Measurements from ENCODE around the gene SLBP.
"Not testable (repeated sequence)": the region's sequence is repeated elsewhere in the genome, so short reads cannot be mapped to it uniquely, and the experiment has no call there.

The SLBP gene

GRCh38 chr4:1711055-1711570 is 1.0 kb downstream of the SLBP start:
- DNase-seq (ENCODE audit: low spot score), result no peak

- no peak for DNase-seq (ENCODE audit: low spot score)
Observed at GRCh38 chr4:1708581-1708980, 3.5 kb downstream of the SLBP start.

- DNase-seq (ENCODE audit: low spot score), result no peak
Observed at GRCh38 chr4:1706358-1706757, 5.8 kb downstream of the SLBP start.

- no peak for DNase-seq (ENCODE audit: low spot score)
Observed at GRCh38 chr4:1705732-1706131, 6.4 kb downstream of the SLBP start.

- no peak for DNase-seq (ENCODE audit: low spot score)
Observed at GRCh38 chr4:1703867-1704266, 8.3 kb downstream of the SLBP start.

- not testable (repeated sequence) for DNase-seq (ENCODE audit: low spot score)
Observed at GRCh38 chr4:1701671-1702070, 10.4 kb downstream of the SLBP start.

- no peak for DNase-seq (ENCODE audit: low spot score)
Observed at GRCh38 chr4:1695913-1696312, 16.2 kb downstream of the SLBP start.

- peak; percentile 51 for DNase-seq (ENCODE audit: low spot score)
Observed at GRCh38 chr4:1693131-1693896, 18.8 kb downstream of the SLBP start.

GRCh38 chr4:1691737-1692373 is 20.3 kb downstream of the SLBP start:
- DNase-seq (ENCODE audit: low spot score), result no peak

GRCh38 chr4:1690698-1691097 is 21.4 kb downstream of the SLBP start:
- DNase-seq (ENCODE audit: low spot score), result no peak

- no peak for DNase-seq (ENCODE audit: low spot score)
Observed at GRCh38 chr4:1686440-1687036, 25.6 kb downstream of the SLBP start.

- DNase-seq (ENCODE audit: low spot score), result no peak
Observed at GRCh38 chr4:1685235-1686150, 26.6 kb downstream of the SLBP start.

- no peak for DNase-seq (ENCODE audit: low spot score)
Observed at GRCh38 chr4:1684506-1685234, 27.4 kb downstream of the SLBP start.

- DNase-seq (ENCODE audit: low spot score), result peak; percentile 68
Observed at GRCh38 chr4:1683736-1684505, 28.2 kb downstream of the SLBP start, which contains the start of gene FAM53A. TSS of gene FAM53A (minus strand) at chr4:1684313. CDS start at chr4:1668741, 15,572 bp downstream.

- DNase-seq (ENCODE audit: low spot score), result peak; percentile 15
Observed at GRCh38 chr4:1683261-1683735, 28.8 kb downstream of the SLBP start.

GRCh38 chr4:1682860-1683259 is 29.3 kb downstream of the SLBP start:
- DNase-seq (ENCODE audit: low spot score), result no peak

GRCh38 chr4:1678244-1678643 is 33.9 kb downstream of the SLBP start:
- DNase-seq (ENCODE audit: low spot score), result no peak

GRCh38 chr4:1676605-1677525 is 35.3 kb downstream of the SLBP start:
- no peak for DNase-seq (ENCODE audit: low spot score)

- DNase-seq (ENCODE audit: low spot score), result no peak
Observed at GRCh38 chr4:1675802-1676137, 36.3 kb downstream of the SLBP start.

All from kidney capillary endothelial cell (primary cell).